ENCODE data around the gene TTC27. TPM values are rescaled to one million over a fixed set of nuclear protein-coding genes. Genes with fewer than 3 reads are reported as not detected.

TTC27 gene
- total and polyA plus RNA-seq, 8 donors: 3.4 to 13.3 (median 9.9) TPM

- peaks cover 0 to 12% (median 0%) of the 10 kb centered on the region in 3 donors for H3K36me3 ChIP-seq
- WGBS, 2 donors: 66 to 86% methylated on average over 2 of the region's 2 CpGs
- ATAC-seq (no peak), FAIRE-seq (no peak), DNase-seq (no peak)
- H3K27ac ChIP-seq: no peak overlapping the region
- intact Hi-C loops (cut with DNase I): no loop called here
- no peaks in the 10 kb centered on the region for H3K9me3 ChIP-seq
- no peaks in the 10 kb centered on the region for H3K4me1 ChIP-seq
- H3K4me3 ChIP-seq: no peak overlapping the region
- TF ChIP-seq CTCF (IDR thresholded peaks at IDR 0.05): no peak
- H3K27me3 ChIP-seq: no peaks in the 10 kb centered on the region
These were observed 153.1 kb downstream of the TTC27 start for GRCh38 chr2:32780961-32781360.

DNA sequence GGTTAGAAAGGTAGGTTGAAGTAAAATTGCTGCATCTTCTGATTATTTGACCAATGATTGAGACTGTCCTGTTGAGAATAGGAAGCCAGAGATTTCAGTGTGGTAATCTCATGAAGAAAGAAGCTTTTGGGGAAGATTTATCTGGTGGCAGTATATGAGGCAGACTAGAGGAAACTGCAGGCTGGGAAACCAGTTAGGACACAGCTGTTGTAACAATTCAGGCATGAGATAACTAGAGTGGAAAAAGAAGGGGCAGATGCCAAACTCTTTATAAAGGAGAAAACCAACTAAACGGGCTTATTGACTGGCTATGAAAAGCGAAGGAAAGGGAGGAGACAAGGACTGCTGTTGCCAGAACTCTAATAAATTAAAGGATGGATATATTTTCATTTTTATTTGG, 155.6 kb downstream of the TTC27 start:
- WGBS, 2 donors: 65 to 68% methylated on average over 2 of the region's 2 CpGs
- no peak for TF ChIP-seq CTCF (IDR thresholded peaks at IDR 0.05)
- no peak for FAIRE-seq

DNA sequence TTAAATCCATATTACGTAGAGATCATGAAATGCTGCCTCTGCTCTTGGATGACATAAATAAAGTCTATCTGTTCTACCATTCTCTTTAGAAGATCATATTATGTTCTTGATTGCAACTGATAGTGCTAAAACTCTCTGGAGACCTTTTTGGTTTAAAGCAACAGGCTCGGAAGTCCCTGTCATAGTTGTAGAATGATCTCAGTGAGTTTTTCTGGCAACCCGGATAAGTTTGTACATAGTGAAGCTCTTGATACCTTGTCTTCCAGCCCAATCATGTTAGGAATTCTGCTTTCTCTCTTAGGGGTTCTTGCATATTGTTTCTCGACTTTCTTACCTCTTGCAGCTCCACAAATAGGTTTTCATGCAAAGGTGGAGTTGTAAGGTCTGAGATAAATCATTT, 156.1 kb downstream of the TTC27 start:
- DNase-seq: no peak
- no peak for ATAC-seq
- FAIRE-seq: no peak
- intact Hi-C loops (cut with DNase I): no loop called here
- peaks cover 0 to 10% (median 0%) of the 10 kb centered on the region in 3 donors for H3K36me3 ChIP-seq
- no peak overlapping the region for H3K4me3 ChIP-seq
- no peaks in the 10 kb centered on the region for H3K4me1 ChIP-seq
- 92 to 94% methylated on average over 4 of the region's 4 CpGs for WGBS, 2 donors
- no peak for TF ChIP-seq CTCF (IDR thresholded peaks at IDR 0.05)
- H3K9me3 ChIP-seq: no peaks in the 10 kb centered on the region
- no peak overlapping the region for H3K27ac ChIP-seq
- H3K27me3 ChIP-seq: no peaks in the 10 kb centered on the region

More for the DNA sequence above, 155.6 kb downstream of the TTC27 start:
- Histone ChIP-seq H3K36me3 (peaks cover 0 to 12% (median 0%) of the 10 kb centered on the region in 3 donors), H3K27ac (no peak overlapping the region), H3K4me3 (no peak overlapping the region), H3K27me3 (no peaks in the 10 kb centered on the region), H3K4me1 (no peaks in the 10 kb centered on the region), H3K9me3 (no peaks in the 10 kb centered on the region)
- no peak for DNase-seq
- ATAC-seq: no peak
- intact Hi-C loops (cut with DNase I): no loop called here

- intact Hi-C loops (cut with DNase I): no loop called here
These were observed 159.4 kb downstream of the TTC27 start for GRCh38 chr2:32787207-32787606.

GRCh38 chr2:32788114-32788513, 160.3 kb downstream of the TTC27 start:
- FAIRE-seq (no peak), DNase-seq (no peak), ATAC-seq (no peak)
- Histone ChIP-seq H3K36me3 (no peaks in the 10 kb centered on the region), H3K27me3 (no peaks in the 10 kb centered on the region), H3K9me3 (no peaks in the 10 kb centered on the region), H3K4me3 (no peak overlapping the region), H3K4me1 (no peaks in the 10 kb centered on the region), H3K27ac (no peak overlapping the region)
- 79 to 80% methylated on average over 1 of the region's 1 CpG for WGBS, 2 donors
- no peak for TF ChIP-seq CTCF (IDR thresholded peaks at IDR 0.05)
- intact Hi-C loops (cut with DNase I): no loop called here

More at GRCh38 chr2:32787207-32787606, 159.4 kb downstream of the TTC27 start:
- no peak for TF ChIP-seq CTCF (IDR thresholded peaks at IDR 0.05)
- Histone ChIP-seq H3K4me3 (no peak overlapping the region), H3K27ac (no peak overlapping the region), H3K36me3 (no peaks in the 10 kb centered on the region), H3K4me1 (no peaks in the 10 kb centered on the region), H3K9me3 (no peaks in the 10 kb centered on the region), H3K27me3 (no peaks in the 10 kb centered on the region)
- ATAC-seq (no peak), DNase-seq (no peak), FAIRE-seq (no peak)

Measured in pancreas (tissue), 10 donors.